Activated T-cell treated with anti-CD3 and anti-CD28 coated beads for 4 hours (primary cell): ENCODE measurements around the gene TRIM40.
"Not testable (repeated sequence)": the region's sequence is repeated elsewhere in the genome, so short reads cannot be mapped to it uniquely, and the experiment has no call there.

Source experiments
- DNase-seq: peaks from one replicate; pipeline ENCODE4 v3.0.0-alpha.2; 2020

The TRIM40 gene

DNA sequence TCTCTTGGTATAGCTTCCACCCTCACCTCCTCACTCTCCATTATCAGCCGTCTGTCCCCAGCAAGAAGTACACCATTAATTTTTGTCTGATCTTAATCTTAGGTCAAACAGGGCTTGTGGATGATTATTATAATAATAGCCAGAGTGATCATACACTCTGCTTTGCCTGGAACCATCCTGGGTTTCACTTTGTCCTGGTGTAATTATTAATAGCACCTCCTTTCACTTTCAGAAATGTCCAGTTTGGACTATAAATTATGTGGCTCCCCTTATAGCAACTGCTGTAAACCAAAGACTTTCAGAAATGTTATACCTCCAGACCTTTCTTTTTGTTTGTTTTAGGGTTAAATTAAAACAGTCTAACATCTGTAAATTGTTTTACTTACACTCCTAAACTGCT is 22.1 kb upstream of the TRIM40 start:
- no peak for DNase-seq

DNA sequence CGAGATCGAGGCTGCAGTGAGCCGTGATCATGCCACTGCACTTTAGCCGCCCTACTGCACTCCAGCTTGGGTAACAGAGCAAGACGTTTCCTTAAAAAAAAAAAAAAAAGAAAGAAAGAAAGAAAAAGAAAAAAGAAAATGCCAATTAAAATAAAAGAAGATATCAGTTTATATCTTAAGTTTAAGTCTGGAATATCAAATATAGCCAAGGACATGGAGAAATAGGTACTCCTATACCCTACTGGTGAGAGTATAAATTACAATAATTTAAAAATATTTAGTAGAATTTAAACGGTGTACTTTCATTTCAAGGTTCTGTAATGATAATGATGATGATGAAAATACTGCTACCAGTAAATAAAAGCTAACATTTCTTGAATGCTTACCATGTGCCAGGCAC is 19.2 kb upstream of the TRIM40 start:
- no peak for DNase-seq

DNA sequence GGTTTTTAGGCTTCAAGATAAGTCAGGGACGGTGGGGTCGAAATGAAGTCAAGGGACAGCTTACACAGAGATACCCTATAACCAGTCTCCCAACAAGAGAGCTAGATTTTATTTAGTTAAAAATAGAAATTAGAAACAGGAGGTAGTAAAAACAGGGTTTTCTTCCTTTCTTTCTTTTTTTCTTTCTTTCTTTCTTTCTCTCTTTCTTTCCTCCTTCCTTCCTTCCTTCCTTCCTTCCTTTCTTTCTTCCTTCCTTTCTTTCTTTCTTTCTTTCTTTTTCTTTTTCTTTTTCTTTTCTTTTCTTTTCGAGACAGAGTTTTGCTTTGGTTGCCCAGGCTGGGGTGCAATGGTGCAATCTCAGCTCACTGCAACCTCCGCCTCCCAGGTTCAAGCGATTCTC is 17.2 kb upstream of the TRIM40 start:
- DNase-seq = not testable (repeated sequence)

DNA sequence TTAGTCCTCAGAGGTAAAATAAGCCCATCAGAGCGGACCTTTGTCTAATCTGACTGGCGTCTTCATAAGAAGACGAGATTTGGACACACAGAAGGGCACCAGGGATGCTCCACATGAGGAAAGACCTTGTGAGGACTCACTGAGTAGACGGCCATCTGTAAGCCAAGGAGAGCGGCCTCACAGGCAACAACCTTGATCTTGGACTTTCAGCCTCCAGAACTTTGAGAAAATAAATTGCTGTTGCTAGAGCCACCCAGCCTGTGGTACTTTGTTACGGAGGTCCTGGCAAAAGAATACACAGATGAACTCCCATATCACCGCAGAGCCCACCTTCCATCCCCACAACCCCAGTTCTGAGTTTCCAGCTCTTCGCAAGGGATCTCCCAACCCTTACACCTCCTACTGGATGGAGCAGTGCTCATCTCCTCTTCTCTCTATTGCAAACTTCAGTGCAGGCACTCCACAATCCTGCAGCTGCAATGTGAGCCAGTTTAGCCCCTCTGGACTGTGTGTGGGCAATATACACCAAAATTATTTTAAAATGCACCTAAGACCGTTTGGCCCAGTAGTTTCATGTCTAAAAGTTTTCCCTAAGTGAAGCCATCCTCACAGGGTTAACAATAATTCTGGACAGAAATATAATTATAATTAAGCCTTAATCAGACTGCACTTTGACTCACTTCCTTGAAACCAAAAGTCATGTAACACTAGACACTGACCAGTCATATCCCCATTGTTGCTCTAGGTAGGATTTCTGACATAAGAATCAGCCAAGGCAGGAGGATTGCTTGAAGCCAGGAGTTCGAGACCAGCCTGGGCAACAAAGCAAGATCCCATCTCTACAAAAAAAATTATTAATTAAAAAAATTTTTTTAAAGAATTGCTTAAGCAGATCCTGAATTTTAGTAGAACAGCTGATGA is 14.2 kb upstream of the TRIM40 start:
- no peak for DNase-seq

DNA sequence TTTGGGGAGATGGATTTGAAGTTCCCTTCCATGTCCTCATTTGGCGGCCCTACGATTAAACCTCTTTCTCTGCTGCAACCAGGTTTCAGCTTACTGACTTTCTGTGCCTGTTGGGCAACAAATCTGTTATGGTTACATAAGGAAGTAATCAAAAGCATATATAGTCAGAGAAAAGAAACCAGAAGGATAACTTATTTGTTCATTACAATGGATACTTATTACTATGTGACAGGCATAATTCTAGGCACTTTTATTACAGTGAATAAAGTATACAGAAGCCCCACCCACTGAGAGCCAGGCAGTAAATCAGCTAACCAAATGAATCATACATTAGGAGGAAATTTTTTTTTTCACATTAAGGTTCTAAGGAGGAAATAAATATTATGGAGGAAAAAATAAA is 13.4 kb upstream of the TRIM40 start:
- no peak for DNase-seq

DNA sequence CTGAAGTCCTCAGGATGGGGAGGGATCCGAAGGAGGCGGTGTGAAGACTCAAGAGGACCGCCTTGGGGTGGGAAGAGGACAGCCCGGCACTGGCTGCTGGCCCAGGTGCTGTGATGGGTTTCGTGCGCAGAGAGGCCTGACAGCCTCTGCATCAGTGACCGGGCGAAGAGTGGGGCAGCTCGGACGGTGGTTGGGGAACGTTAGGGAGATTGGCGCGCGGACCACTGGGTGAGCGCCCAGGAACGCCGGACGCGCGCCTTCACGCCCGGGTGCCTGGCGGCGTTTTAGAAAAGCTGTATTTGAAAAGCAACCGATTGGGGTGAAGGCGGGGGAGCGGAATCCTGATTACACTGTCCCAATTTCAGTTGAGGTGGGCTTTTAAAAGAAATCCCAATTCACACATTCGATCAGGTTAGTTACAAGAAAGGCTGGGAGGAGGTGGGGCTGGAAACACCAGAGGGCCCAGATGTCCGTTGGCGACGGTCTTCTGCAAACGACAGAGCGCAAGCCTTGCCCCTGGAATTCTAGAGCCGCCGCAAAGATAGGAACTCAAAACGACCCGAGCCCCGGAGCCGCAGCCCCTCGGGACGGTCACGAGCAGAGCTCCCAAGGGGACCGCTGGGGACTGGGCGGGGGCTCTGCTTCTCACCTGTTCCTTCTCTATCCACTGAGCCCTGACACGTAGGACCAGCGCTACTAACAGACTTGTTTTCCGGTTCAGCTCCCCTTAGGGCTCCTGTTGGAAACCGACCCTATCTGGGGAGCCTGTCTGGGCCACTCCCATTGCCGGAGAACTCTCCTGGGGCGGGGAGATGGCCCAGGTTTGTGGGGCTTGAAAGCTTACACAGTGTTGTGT is 8.5 kb upstream of the TRIM40 start:
- no peak for DNase-seq

DNA sequence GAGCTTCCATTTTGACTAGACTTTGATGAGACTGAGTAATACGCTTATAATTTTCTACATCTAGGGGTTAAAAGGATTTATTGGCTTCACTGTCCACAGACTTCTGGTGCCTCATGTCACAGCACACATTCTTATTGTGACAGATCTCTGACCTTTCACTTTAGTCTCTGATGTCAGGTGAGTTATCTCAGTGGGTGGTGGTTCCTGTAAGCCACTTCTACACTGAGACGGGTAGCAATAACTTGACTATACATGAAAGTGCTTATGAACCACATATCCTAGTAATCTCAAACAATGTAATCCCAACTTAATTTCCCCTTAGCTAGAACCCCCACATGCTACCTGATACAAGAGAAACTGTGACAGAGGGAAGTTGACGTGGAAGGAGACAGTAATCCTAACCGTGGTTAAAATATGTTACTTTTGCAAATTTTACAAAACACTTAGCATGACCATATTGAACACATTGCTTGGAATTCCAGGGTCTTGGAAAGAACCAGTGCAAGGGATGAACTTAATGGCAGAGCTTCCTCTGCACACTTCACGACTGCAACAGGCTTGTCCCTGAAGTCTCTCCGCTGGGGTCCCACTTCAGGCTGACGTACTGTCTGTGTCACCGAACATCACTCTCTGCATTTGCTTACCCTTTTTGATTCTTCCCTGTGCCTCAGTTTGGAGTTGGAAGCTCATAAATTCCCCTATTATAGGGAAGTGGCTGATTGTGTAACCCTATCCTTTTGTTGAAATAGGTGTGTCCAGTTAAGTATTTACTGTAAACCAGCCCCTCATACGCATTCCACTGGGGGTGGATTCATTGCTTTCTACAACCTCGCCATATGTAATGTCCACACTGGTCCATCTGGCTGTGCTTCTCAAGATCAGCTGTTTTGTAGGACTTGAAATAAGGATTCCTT is 6.4 kb upstream of the TRIM40 start:
- DNase-seq = no peak

DNA sequence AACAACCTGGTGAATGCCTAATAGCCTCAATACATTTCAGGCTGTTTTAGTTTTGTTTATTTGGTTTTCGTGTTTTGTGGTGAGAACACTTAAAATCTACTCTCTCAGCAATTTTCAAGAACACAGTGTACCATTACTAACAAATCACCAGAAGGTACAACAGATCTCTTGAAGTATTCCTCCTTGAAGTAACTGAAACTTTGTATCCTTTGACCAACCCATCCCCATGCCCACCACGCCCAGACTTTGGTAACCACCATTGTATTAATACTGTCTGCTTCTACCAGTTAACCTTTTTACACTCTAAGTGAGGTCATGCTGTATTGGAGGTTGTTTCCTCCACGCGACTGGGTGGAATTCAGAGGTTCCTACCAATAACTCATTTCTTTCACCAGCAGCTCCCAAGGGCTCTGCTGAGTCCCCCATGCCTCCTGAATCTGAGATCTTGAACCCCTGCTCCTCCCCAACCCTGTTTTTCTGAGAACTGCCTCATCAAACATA is 5.7 kb upstream of the TRIM40 start:
- no peak for DNase-seq

DNA sequence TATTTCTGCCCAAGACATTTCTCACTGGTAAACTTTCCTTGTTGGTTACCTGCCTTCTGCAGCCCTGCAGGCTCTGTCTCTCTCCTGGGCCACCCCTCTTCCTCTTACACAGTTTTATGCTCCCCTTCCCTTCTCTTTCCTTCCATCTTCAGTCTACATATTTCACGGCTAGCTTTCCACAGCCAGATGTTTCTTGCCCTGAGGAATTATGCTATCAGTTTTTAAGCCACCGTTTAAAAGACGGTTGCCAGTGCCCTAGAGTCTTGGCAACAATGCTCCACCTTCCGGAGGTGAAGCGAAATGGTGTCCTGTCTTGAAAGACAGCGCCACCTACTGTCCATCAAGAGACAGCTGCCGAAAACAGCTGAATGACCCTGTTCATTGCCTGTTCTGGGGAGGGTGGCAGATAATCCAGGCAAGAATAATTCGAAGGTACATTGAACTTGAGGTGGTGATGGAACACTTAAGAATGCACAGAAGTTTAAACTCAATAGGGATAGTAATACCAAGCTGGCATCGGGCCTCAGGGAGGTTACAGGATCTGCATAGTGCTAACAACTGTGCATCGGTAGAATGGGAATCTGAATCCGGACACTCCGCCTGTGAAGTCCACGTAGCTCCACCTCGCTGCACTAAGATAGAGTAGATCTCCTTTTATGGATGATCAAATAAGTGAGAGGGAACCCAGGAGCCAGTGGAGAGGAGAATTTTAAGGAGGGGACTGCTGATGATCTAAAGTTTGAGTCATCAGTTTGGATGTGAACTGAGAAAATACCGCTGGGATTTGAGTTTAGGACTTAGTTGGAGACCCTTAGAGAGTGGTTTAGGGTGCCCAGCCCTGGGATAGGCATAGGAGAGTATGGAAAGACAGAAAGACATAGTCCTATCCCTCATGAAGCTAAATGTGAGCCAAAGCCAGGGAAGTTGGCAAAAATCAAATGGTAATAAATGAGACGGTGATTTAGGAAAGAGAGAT is 4.8 kb upstream of the TRIM40 start:
- DNase-seq = peak; percentile 49

DNA sequence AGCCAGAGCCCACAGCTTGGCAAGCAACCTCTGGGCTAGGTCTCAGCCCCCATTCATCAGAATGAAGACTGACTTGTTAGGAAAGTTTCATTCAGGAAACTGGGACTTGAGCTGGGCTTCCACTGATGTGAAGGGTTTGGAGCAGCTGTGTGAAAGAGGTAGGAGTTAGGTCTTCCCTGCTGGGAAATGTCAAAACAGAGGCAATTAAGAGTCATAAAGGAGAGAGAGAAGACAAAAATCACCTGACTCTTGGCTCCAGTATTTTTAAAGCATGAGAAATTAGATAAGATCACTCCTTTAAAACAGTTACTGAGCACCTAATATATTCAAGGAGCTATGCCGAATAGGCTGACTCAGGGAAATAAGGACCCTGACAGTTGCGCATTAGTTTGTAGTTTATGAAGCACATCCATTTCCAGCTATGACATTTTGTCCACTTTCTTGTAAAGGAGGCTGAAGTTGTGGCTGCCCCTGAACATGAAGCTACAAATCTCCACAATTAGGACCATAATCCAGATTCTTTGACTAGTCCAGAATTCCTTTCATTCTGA is 3.9 kb upstream of the TRIM40 start:
- no peak for DNase-seq

DNA sequence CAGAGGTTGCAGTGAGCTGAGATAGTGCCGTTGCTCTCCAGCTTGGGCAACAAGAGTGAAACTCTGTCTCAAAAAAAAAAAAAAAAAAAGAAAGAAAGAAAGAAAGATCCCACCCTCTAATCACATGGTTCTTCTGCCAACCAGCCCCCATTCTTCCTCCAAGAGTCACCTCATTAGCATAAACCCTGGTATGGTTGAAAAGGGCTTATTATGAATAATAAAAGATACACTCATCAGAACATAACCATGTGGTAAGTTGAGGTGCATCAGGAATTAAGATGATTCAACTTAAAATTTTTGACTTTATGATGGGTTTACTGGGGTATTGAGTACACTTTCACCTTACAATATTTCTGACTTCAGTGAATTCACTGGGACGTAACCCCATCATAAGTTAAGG is 793 bp upstream of the TRIM40 start:
- DNase-seq = no peak

DNA sequence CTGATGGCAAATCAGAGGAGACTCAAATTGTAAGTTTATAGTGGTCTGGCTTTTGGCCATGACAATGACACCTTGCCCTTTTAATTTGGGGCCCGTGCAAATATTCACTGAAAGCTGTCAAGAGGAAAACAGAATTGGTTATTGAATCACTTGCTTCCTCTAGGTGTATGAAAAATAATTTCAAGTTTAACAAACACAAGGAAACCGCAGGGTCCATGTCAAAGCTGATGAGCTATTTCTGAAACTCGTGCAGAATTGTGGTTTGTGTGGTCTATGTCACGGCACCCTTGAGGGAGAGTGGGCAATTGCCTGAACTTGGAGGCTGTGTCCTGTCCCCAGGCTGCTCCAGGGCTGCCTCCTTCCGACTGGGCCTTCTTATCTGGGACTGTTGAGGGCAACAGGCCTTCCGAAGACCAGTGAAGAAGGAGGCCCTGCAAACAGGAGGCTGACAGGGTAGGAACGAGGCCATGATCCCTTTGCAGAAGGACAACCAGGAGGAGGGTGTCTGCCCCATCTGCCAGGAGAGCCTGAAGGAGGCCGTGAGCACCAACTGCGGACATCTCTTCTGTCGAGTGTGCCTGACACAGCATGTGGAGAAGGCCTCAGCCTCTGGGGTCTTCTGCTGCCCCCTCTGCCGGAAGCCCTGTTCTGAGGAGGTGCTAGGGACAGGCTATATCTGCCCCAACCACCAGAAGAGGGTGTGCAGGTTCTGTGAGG is 788 bp downstream of the TRIM40 start:
- DNase-seq = no peak

DNA sequence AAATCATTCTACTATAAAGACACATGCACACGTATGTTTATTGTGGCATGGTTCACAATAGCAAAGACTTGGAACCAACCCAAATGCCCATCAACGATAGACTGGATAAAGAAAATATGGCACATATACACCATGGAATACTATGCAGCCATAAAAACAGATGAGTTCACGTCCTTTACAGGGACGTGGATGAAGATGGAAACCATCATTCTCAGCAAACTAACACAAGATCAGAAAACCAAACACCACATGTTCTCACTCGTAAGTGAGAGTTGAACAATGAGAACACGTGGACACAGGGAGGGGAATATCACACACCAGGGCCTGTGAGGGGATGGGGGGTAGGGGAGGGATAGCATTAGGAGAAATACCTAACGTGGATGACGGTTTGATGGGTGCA is 4.3 kb downstream of the TRIM40 start:
- not testable (repeated sequence) for DNase-seq

DNA sequence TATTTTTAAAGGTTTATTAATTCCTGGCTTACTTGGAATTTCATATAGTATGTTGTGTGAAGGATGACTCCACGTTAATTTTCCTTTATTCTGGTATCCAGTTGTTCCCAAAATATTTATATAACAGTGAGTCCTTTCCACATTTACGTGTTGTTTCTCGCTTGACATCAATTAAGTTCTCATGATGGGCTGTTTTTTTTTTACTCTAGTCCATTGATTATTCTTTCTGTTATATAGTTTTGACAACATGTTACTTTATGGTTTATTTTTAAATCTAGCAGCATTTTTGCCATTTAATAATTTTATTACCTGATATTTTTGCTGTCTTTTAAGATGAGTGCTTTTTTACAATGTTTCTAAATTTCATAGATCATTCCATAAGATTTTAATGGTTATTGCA is 6.7 kb downstream of the TRIM40 start:
- DNase-seq = no peak

DNA sequence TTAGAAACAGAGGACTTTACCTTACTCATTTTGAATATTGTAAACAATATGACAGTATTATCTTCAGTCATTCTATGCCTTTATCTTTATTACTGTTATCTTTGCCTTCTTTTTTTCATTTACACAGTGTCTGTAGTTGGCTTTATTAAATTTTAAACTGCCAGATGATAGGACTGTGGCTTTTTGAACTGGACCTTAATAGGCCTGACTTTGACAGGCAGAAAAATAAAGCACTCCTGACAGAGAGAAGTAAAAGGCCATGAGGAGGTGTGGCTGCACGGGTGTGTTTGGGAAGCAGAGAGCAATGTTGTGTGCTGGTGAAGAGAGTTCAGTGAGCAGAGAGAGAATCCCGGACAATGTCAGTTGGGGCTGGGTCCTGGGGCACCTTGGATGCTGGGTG is 7.8 kb downstream of the TRIM40 start:
- DNase-seq = no peak

DNA sequence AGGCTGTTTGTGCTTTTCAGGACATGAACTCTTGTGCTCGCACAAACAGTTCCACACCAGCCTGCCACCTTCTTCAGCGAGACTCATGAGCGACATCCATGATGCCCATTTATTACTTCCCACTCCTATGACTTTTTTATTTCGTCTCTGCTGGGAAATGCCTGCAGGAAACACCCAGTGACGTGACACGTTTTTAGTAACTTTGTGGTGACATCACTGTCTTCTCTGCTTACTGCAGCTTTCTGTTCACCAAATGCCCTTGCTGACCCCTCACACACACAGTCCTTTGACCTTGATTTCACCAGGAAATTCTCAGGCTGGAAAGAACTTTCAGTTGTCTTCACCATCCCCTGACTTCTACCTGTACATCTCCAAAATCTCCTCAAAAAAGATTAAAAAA is 8.9 kb downstream of the TRIM40 start:
- no peak for DNase-seq

DNA sequence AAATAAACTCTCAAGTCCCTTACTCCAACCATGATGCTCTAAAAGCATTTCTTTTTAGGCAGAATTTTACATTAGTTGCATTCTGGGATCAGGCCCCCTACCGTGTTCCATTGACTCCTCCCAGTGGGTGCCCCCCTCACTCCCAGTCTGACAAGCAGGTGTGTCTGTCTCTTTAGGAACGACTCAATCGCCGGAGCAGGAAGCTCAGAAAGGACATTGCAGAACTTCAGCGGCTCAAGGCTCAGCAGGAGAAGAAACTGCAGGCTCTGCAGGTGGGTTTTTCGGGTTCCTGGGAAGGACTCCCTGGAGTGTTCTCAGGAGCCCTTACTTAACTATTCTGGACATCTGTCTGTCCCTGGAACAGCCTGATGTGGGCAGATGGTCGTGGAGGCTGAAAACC is 9.9 kb downstream of the TRIM40 start:
- no peak for DNase-seq

DNA sequence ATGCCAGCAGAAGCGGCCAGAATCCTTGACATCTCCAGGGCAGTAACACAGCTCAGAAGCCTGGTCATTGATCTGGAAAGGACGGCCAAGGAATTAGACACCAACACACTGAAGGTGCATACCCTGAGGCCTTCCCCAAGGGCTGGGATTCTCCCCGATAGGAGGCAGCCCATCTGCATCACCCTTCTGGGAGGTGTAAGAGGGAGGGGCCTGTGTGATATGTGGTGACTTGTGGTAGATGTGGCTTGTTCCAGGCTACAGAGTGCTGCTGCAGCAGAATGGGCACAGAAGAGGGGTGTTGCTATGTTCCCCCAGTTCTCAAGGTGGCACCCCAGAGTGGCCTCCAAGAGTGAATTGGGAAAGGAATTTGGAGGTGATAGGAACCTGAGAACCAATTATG is 11.2 kb downstream of the TRIM40 start:
- no peak for DNase-seq

DNA sequence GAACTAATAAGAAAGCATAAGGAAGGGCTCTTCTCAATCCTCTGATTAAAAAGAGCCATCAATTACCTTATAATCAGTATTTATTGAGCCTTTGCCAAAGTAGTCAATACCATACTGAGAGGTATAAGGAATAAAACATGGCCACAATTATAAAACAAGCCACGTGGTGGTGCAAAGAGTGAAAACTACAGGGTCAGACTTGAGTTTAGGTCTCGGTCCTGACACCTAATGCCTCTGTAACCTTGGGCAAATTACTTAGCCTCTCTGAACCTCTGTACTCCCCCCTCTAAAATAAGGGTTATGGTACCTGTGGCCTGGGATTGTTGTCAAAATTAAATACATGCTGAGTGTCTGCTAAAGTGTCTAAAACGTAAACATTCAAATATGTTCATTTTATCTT is 13.3 kb downstream of the TRIM40 start:
- DNase-seq = no peak

DNA sequence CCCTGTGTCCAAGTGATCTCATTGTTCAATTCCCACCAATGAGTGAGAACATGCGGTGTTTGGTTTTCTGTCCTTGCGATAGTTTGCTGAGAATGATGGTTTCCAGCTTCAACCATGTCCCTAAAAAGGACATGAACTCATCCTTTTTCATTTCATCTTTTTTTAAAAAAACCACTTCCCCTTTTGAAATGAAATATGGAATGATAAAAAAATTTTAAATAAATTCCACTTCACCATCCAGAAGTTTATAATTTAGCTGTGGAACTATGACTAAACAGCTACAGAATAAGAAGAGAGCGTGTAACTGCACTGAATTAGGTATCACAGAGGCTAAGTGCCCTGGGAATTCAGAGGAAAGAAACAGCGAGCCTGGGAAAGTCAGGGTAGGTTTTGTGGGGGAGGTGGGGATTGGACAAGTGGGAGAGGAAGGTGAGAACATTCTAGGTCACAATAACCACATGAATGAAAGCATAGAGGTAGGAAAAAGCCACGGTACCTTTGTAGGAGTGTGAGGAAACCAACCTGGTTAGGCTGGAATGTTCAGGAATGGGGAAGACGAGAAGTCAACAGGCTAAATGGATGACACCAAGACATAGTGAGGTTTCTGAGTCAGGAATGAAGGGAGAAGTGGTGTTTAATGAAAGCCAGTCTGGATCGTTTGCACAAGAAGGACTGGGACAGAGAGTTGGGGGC is 14.1 kb downstream of the TRIM40 start:
- DNase-seq = no peak
